Upper lobe of left lung (tissue), 6 donors: ENCODE measurements around the gene SCAMP1. TPM values are rescaled to one million over a fixed set of nuclear protein-coding genes. Genes with fewer than 3 reads are reported as not detected.

Experiments
- ATAC-seq, 2 donors: fragments of 200-7000 bp; cut with Tn5 transposase; one replicate each; pipeline ENCODE4 v1.9.1; 2022; ENCODE audit warnings: mild to moderate bottlenecking in 2 of 2, moderate library complexity in 2 of 2; ENCODE audit not compliant: low FRiP score in 2 of 2
- DNase-seq, 2 donors: peaks; one replicate each; pipeline ENCODE4 v3.0.0-alpha.2; 2019 to 2020
- H3K27ac ChIP-seq, 4 donors: fragments of 200-600 bp; sonication (generic); one replicate each; pipeline ENCODE4 v1.5.1; 2016 to 2019
- H3K27me3 ChIP-seq, 4 donors: fragments of 200-600 bp; sonication (generic); one replicate each; pipeline ENCODE4 v1.5.1; 2017 to 2019
- H3K36me3 ChIP-seq, 4 donors: fragments of 200-600 bp; sonication (generic); one replicate each; pipeline ENCODE4 v1.5.1; 2016 to 2019
- H3K4me1 ChIP-seq, 4 donors: fragments of 200-600 bp; sonication (generic); one replicate each; pipeline ENCODE4 v1.5.1; 2018 to 2019
- H3K4me3 ChIP-seq, 4 donors: fragments of 200-600 bp; sonication (generic); one replicate each; pipeline ENCODE4 v1.5.1; 2017 to 2019; ENCODE audit warnings: mild to moderate bottlenecking in 2 of 4, moderate library complexity in 1 of 4
- H3K9me3 ChIP-seq, 4 donors: fragments of 200-600 bp; sonication (generic); one replicate each; pipeline ENCODE4 v1.5.1; 2018 to 2019
- CTCF ChIP-seq, 6 experiments: fragments of 450-650 bp in 4 of 6; fragments of 200-600 bp in 2 of 6; sonication (generic) in 2 of 6; IDR thresholded peaks; one replicate each; pipeline ENCODE4 v1.5.1; 2016 to 2019; ENCODE audit warnings: antibody characterized with exemption in 6 of 6
- EP300 ChIP-seq, 4 donors: sonication (generic); formaldehyde crosslinking; IDR thresholded peaks; one replicate each; pipeline ENCODE4 v1.5.1; 2017; ENCODE audit warnings: antibody characterized with exemption in 4 of 4, control low read depth in 2 of 4
- POLR2A ChIP-seq, 4 donors: fragments of 450-650 bp; IDR thresholded peaks; one replicate each; pipeline ENCODE4 v1.5.1; 2016 to 2017; ENCODE audit warnings: antibody characterized with exemption in 4 of 4, mild to moderate bottlenecking in 2 of 4
- POLR2AphosphoS5 ChIP-seq, 2 donors: sonication (generic); formaldehyde crosslinking; IDR thresholded peaks; one replicate each; pipeline ENCODE4 v1.5.1; 2017; ENCODE audit warnings: antibody characterized with exemption in 2 of 2
- WGBS, 2 donors: methylation state at CpG; one replicate each; pipeline ENCODE4 v1.1.5; 2017 to 2018; 5-methylcytosine and 5-hydroxymethylcytosine counted together
- total RNA-seq, 6 donors: library from RNA; depleted of rRNA in 4 of 6; stranded (reverse); fragments of >200 nt in 4 of 6; gene quantifications; one replicate each; pipeline versions ENCODE4 v1.1.0 to v1.2.1, GENCODE V29; 2016 to 2021
- donor health status: DM: no; HTN: no; CAD: no; lungs with moderate emphysema.
- donor health status: DM: no; HTN: yes; CAD: no; lungs with severe emphysema.

Gene SCAMP1
- 10 to 100 TPM in 4 of 6 donors, 1 to 10 TPM in 2; 5.3 to 37.3 (median 25.1) TPM for total RNA-seq

GRCh38 chr5:78359831-78360673 is at the start of gene SCAMP1:
Gene SCAMP1, plus strand, starts transcription at chr5:78360617. Its CDS starts 55 bp downstream, at chr5:78360672.
- peak within 1 kb of the TSS; percentile 89 to 99 (median 92) for H3K4me3 ChIP-seq
- TF ChIP-seq EP300 (IDR thresholded peaks at IDR 0.05) (peak in 1 of 4 donors; percentile 63), POLR2AphosphoS5 (IDR thresholded peaks at IDR 0.05) (peak; percentile 70 to 90), CTCF (IDR thresholded peaks at IDR 0.05) (peak; percentile 43 to 89 (median 71)), POLR2A (IDR thresholded peaks at IDR 0.05) (peak; percentile 59 to 83 (median 78))
- no peaks in the 10 kb centered on the region for H3K9me3 ChIP-seq
- peak within 1 kb of the TSS; percentile 91 to 93 (median 92) for H3K27ac ChIP-seq
- H3K27me3 ChIP-seq: no peaks in the 10 kb centered on the region
- H3K36me3 ChIP-seq: no peaks in the 10 kb centered on the region
- 0 to 1% methylated on average over 42 to 70 of the region's 79 CpGs for WGBS, 2 donors
- ATAC-seq: peak; percentile 98
- peak; percentile 94 to 99 for DNase-seq
- H3K4me1 ChIP-seq: peaks cover 12 to 23% (median 18%) of the 10 kb centered on the region in 4 donors

- TF ChIP-seq POLR2A (IDR thresholded peaks at IDR 0.05): no peak
- no peak for TF ChIP-seq CTCF (IDR thresholded peaks at IDR 0.05)
- TF ChIP-seq EP300 (IDR thresholded peaks at IDR 0.05): no peak
- TF ChIP-seq POLR2AphosphoS5 (IDR thresholded peaks at IDR 0.05): no peak
- H3K27me3 ChIP-seq: no peaks in the 10 kb centered on the region
- no peak overlapping the region for H3K4me3 ChIP-seq
- H3K4me1 ChIP-seq: no peaks in the 10 kb centered on the region
- no peaks in the 10 kb centered on the region for H3K36me3 ChIP-seq
- ATAC-seq: no peak
- no peak overlapping the region for H3K27ac ChIP-seq
- no peaks in the 10 kb centered on the region for H3K9me3 ChIP-seq
- no peak for DNase-seq
- 65 to 84% methylated on average over 5 of the region's 5 CpGs for WGBS, 2 donors
These were observed 42.9 kb upstream of the SCAMP1 start for GRCh38 chr5:78317515-78317914.

- no peaks in the 10 kb centered on the region for H3K36me3 ChIP-seq
These were observed 42.1 kb upstream of the SCAMP1 start for GRCh38 chr5:78318337-78318736.

GRCh38 chr5:78320401-78320800 is 40.0 kb upstream of the SCAMP1 start:
- Histone ChIP-seq H3K9me3 (no peaks in the 10 kb centered on the region), H3K4me1 (no peaks in the 10 kb centered on the region), H3K4me3 (no peak overlapping the region), H3K36me3 (no peaks in the 10 kb centered on the region), H3K27ac (no peak overlapping the region), H3K27me3 (no peaks in the 10 kb centered on the region)
- no peak for TF ChIP-seq EP300 (IDR thresholded peaks at IDR 0.05)
- no peak for TF ChIP-seq POLR2A (IDR thresholded peaks at IDR 0.05)
- no peak for TF ChIP-seq POLR2AphosphoS5 (IDR thresholded peaks at IDR 0.05)
- peak in 5 of 6 experiments; percentile 17 to 48 (median 37) for TF ChIP-seq CTCF (IDR thresholded peaks at IDR 0.05)
- ATAC-seq (no peak), DNase-seq (no peak)
- WGBS, 2 donors: 29 to 34% methylated on average over 2 of the region's 2 CpGs

More at GRCh38 chr5:78318337-78318736, 42.1 kb upstream of the SCAMP1 start:
- TF ChIP-seq CTCF (IDR thresholded peaks at IDR 0.05) (no peak), POLR2AphosphoS5 (IDR thresholded peaks at IDR 0.05) (no peak), EP300 (IDR thresholded peaks at IDR 0.05) (no peak), POLR2A (IDR thresholded peaks at IDR 0.05) (no peak)
- Histone ChIP-seq H3K4me1 (no peaks in the 10 kb centered on the region), H3K4me3 (no peak overlapping the region), H3K27me3 (no peaks in the 10 kb centered on the region), H3K27ac (no peak overlapping the region), H3K9me3 (no peaks in the 10 kb centered on the region)
- WGBS, 2 donors: 91 to 98% methylated on average over 3 of the region's 3 CpGs
- ATAC-seq: no peak
- DNase-seq: no peak
